Left hindlimb (tissue), 1 donor: ENCODE results near the gene NR0B2.

Experiments
- DNase-seq: peaks from one replicate; pipeline ENCODE4 v3.0.0-alpha.2; 2018

NR0B2 gene

GRCh38 chr1:26932531-26932930, 18.8 kb upstream of the NR0B2 start:
- DNase-seq = no peak

- DNase-seq = no peak
Observed at GRCh38 chr1:26923711-26924110, 9.9 kb upstream of the NR0B2 start.

GRCh38 chr1:26922901-26923300, 9.1 kb upstream of the NR0B2 start:
- no peak for DNase-seq

DNA sequence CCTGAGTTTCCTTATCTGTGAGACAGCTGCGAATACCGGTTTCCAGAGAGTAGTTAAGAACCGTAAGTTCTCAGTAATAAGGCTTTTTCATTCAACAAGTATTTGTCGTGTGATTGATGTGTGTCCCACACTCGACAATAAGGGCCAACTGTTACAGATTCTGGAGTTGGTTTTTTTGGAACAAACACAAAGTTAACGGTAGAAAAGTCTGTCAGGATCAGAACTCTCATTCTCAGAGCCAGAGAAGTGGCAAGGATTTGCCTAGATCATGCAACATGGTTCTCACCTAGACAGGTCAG, 8.6 kb upstream of the NR0B2 start:
- no peak for DNase-seq

DNA sequence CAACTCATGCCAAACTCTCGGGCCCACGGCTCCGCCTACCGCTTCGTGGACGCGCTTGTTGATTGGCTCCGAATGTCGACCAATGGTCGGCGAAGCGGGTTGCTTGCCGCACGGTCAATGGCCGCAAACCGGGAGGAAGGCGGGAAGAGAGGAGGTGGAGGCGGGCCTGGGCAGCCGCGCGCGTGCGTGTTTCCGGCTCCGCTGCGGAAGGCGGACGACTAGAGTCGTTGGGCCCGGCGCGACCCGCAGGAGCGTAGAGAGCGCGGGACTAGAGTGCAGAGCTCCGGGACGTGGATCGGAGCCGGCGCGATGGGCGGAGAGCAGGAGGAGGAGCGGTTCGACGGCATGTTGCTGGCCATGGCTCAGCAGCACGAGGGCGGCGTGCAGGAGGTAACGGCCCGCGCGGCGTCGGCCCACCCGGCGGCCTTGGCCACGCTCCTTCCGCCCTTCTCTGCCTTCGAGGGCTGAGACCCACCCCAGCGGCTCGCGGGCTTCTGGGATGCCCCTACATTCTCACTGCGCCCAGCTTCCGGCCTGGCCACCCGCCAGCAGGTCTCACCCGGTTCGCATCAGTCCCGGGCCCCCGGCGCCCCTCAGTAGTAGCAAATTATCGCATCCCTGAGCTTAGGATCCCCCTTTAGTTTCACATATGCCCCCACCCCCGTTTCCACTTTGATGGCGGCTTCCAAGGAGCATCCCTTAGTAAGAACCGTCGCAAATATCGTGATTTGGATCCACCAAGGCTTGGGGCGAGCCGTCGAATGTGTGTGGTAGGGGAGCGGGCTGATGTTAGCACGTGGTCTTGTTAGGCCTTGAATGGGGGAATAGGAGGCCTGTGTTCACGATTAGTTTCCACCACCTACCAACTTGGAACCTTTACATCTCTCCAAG, 8.0 kb upstream of the NR0B2 start, which contains the start of gene NUDC:
NUDC (plus strand) TSS at position 204 of the 891 bp plus-strand sequence; CDS start at position 310, 106 bp downstream.
- peak; percentile 97 for DNase-seq

DNA sequence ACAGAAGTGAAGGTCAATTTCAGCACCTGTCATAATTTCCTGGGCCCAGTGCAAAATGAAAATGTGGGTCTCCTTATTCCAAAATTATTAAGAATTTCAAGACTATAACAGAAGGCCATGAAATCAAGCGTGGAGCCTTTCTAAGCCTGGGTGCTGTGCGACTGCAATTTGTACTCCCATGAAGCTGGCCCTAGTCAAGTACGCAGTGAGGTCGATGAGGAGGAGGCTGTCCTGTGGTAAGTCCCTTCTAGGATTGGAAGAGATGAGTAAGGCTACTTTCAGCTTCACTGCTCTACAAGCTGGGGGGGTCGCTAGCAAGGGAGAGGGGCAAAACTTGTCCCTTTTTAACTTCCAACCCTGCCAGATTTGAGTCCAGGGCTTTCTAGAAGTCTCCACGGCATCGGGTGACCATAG, 7.4 kb upstream of the NR0B2 start:
- DNase-seq = no peak

- DNase-seq = no peak
Observed at GRCh38 chr1:26915204-26915842, 1.5 kb upstream of the NR0B2 start.

GRCh38 chr1:26913389-26913753, 404 bp downstream of the NR0B2 start:
- DNase-seq = no peak

DNA sequence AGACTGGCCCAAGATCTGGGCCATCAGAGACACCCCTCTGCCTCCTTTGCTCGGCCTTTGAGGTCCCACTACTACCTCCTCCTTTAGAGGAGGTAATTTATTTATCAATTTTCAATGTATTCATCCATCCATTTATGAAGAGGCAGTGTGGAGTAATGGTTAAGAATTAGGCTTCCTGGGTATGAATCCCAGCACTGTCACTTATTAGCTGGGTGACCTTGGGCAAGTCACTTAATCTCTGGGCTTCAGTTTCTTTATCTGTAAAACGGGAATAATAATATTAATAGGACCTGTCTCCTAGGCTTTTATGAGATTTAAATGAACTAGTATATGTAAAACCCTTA, 1.7 kb downstream of the NR0B2 start:
- no peak for DNase-seq

- DNase-seq = no peak
Observed at GRCh38 chr1:26911399-26912146, 2.2 kb downstream of the NR0B2 start.

DNA sequence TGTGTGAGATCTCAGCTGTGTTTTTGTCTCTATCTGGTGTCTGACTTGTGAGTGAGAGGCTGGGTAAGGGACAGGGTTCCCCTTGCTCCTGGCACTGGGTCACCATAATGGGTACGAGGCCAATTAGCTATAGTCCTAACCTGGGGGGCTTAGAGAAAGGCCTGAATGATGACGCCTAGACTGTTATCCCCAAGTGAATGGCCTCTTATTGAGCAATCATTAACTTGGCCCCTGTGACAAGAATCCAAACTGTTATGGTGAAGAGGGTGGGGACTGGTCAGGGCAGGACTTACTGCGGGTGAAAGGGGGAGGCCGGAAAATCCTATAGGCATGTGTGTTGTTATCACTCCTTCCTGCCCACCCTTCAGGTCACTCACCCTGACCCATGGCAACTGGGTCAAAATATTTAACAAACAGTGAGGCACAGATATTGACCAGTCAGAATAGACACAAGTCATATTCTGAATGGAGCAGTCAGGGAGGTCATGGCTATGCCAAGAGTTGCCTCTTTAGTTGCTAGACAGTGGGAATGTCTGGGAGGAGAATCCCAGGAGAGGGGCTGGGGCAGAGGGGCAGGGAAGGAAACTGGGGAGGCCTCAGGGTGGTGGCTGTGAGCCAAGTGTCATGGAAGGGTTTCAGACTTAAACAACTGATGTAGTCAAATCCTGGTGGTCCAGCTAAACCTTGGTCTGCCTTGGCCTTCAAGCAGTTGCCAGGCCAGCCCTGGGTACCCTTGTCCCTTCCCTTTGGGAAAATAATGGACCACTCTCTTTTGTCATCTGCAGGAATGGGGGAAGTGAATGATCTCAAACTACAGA, 3.2 kb downstream of the NR0B2 start:
- DNase-seq = no peak

- no peak for DNase-seq
Observed at GRCh38 chr1:26909951-26910342, 3.8 kb downstream of the NR0B2 start.

DNA sequence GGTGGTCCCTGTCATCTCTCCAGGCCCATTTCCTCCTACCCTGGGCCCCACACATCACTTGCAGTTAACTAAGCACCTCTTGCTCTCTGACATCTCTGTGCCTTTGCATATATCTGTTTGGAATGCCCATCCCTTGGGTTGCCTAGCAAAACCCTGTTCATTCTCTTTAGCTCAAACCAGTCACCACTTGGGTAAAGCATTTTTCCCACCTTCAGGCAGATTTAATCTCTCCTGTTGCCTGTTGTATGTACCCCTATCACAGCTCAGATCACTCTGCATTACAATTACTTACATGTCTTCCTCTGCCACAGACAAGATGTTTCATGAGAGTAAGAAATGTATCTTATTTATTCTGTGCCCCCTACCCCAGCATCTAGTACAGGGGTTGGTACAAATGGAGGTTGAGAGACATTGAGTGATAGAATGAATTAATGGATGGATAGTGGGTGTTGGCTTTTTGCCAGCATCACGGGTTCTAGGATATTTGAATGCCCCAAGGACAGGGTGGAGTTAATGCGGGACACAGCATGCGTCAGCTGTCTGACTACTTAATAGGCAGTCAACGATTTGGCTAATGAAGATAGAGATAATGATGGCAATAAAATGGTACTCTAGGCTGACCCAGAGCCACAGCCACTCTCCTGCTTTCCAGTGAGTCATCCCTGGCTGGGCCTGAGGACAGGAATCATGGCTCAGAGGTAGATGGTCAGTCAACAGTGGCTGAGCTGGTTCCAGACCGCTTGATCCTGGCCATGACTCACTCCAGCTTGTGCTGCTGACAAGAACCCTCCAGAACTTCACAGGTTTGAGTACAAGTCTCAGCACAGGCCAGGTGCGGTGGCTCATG, 6.5 kb downstream of the NR0B2 start:
- no peak for DNase-seq

- DNase-seq = no peak
Observed at GRCh38 chr1:26900815-26901511, 12.8 kb downstream of the NR0B2 start.

DNA sequence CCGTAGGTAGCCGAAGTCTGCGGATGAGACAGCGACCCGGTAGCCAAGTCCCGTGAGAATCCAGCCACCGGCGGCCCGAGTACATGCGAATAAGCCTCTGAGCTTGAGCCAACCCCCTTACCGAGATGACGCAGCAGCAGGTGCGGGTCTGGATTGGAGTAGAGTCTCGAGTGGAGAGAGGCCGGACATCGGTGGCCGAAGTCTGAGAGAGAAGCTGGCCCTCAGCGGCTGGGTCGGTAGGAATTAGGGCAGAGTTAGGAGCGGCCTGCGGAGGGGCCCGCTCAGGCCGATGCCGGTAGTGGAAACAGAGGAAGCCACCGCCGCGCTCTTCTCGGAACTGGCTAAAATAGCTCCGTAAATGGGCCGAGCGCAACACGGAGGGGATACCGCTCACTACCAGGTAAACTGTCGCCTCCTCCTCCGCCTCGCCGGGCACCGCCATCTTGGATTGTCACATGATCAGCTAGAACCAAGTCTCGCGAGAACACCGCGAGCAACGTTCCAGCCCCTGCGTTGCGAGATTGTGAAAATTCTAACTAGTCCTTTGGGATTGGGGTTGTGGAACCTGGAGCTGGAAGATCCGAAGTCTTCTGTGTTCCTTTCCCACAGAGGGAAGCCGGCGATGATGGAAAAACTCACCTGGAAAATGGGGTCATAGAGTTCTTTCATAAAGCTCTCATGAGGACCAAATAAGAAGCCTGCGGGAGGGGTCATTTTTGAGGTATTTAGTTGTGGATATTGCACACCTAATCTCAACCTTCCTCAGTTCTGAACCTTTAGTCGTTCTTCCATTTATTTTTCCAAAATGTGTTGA, 13.6 kb downstream of the NR0B2 start, which contains the start of gene GPATCH3:
GPATCH3 (minus strand) TSS at position 467 of the 814 bp plus-strand sequence; CDS start at position 442, 25 bp downstream.
- peak; percentile 91 for DNase-seq

DNA sequence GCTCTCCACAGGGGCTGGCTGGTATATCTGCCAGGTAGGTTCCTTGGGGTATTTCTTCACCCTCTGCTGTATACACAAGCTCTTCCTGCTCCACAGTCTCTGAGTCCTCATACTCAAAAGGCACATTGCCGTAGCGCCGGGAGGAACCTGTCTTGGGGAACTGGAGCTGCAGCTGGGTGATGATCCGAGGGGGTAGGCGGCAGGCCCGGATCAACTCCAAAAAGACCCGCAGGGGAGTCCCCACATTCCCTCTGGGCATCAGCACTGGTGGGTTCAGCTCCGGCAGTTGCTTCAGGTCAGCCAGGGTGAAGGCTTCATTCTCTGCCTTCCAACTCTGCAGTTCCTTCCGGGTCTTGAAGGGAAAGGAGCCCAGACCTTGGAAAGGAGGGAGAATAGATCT, 16.4 kb downstream of the NR0B2 start:
- DNase-seq = no peak

- DNase-seq = no peak
Observed at GRCh38 chr1:26894263-26894662, 19.5 kb downstream of the NR0B2 start.

GRCh38 chr1:26890467-26890796, 23.3 kb downstream of the NR0B2 start:
- no peak for DNase-seq

- peak; percentile 82 for DNase-seq
Observed at GRCh38 chr1:26889551-26890466, 24.0 kb downstream of the NR0B2 start, which contains the start of gene GPN2. Gene GPN2, minus strand, starts transcription at chr1:26890283. Its CDS starts 187 bp downstream, at chr1:26890096.
